ENCODE results near the gene LZTR1. TPM values are rescaled to one million over a fixed set of nuclear protein-coding genes. Genes with fewer than 3 reads are reported as not detected.

Gene LZTR1
- polyA plus RNA-seq, 1 of the 3 experiments (the other 2 are of a cell fraction): 37.7 TPM

DNA sequence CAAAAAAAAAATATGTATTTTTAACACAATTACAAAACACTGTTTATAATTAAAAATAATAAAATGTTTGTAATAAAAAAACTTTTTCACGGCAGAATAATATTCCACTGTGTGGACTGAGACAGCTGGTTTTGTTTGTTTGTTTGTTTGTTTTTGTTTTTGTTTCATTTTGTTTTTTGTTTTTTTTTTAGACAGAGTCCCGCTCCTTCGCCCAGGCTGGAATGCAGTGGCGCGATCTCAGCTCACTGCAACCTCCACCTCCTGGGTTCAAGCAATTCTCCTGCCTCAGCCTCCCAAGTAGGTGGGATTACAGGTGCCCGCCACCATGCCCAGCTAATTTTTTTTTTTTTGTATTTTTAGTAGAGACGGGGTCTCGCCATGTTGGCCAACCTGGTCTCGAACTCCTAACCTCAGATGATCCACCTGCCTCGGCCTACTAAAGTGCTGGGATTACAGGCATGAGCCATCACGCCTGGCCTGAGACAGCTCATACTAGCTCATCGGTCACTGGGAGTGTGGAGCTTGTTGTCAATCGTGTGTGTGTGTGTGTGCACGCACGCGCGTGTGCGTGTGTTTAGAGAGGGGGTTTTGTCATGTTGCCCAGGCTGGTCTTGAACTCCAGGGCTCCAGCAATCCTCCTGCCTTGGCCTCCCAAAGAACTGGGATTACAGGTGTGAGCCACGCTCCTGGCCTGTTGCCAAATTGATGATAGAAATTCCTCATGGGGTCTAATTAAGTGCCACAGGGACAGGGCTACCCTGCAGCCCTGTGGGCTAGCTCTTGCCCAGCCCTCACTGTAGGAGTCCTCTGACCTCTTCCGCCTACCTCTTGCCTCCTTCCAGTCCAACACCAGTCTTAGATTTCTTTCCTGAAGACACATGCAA lies 22.3 kb upstream of the LZTR1 start:
- H2AFZ ChIP-seq (ENCODE audit: low read depth): no peak overlapping the region
- TF ChIP-seq, protein P1, sequence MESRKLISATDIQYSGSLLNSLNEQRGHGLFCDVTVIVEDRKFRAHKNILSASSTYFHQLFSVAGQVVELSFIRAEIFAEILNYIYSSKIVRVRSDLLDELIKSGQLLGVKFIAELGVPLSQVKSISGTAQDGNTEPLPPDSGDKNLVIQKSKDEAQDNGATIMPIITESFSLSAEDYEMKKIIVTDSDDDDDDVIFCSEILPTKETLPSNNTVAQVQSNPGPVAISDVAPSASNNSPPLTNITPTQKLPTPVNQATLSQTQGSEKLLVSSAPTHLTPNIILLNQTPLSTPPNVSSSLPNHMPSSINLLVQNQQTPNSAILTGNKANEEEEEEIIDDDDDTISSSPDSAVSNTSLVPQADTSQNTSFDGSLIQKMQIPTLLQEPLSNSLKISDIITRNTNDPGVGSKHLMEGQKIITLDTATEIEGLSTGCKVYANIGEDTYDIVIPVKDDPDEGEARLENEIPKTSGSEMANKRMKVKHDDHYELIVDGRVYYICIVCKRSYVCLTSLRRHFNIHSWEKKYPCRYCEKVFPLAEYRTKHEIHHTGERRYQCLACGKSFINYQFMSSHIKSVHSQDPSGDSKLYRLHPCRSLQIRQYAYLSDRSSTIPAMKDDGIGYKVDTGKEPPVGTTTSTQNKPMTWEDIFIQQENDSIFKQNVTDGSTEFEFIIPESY (IDR thresholded peaks at IDR 0.05; ENCODE audit: borderline replicate concordance, low read depth): no peak
- TF ChIP-seq FOXJ3 (CRISPR knock-in tag; IDR thresholded peaks at IDR 0.05) (no peak), TCF12 (IDR thresholded peaks at IDR 0.05) (no peak), RCOR1 (IDR thresholded peaks at IDR 0.05; ENCODE audit: low read length) (no peak), TEAD4 (IDR thresholded peaks at IDR 0.05; ENCODE audit: borderline replicate concordance, insufficient read depth) (no peak), EZH2phosphoT487 (IDR thresholded peaks at IDR 0.05; ENCODE audit: borderline replicate concordance, low read depth) (no peak)
- TF ChIP-seq, protein P2, sequence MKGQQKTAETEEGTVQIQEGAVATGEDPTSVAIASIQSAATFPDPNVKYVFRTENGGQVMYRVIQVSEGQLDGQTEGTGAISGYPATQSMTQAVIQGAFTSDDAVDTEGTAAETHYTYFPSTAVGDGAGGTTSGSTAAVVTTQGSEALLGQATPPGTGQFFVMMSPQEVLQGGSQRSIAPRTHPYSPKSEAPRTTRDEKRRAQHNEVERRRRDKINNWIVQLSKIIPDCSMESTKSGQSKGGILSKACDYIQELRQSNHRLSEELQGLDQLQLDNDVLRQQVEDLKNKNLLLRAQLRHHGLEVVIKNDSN (IDR thresholded peaks at IDR 0.05; ENCODE audit: borderline replicate concordance, low read depth): no peak
- TF ChIP-seq, protein P3, sequence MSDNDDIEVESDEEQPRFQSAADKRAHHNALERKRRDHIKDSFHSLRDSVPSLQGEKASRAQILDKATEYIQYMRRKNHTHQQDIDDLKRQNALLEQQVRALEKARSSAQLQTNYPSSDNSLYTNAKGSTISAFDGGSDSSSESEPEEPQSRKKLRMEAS (IDR thresholded peaks at IDR 0.05; ENCODE audit: low read depth): no peak
- TF ChIP-seq, protein P4, sequence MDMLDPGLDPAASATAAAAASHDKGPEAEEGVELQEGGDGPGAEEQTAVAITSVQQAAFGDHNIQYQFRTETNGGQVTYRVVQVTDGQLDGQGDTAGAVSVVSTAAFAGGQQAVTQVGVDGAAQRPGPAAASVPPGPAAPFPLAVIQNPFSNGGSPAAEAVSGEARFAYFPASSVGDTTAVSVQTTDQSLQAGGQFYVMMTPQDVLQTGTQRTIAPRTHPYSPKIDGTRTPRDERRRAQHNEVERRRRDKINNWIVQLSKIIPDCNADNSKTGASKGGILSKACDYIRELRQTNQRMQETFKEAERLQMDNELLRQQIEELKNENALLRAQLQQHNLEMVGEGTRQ (IDR thresholded peaks at IDR 0.05; ENCODE audit: borderline replicate concordance, low read depth, low read length): no peak
- H3K4me3 ChIP-seq (ENCODE audit: low read depth in 2 of 2, low read length in 1 of 2): no peak overlapping the region
- no peak overlapping the region for H3K27ac ChIP-seq (ENCODE audit: low read depth in 2 of 2, low read length in 1 of 2)
- no peak overlapping the region for H3K4me2 ChIP-seq
- H3F3A ChIP-seq (replicated peaks; ENCODE audit: insufficient read depth): no peaks in the 10 kb centered on the region
- CTCF ChIA-PET: interaction anchor here (2.0 to 7.0 kb wide), 3 partner anchors 14 to 74 kb away, joined by 5 to 44 read pairs (median 15); no protein-coding TSS in a partner anchor
- peaks cover 0 to 12% of the 10 kb centered on the region in 2 experiments; a peak in 1 of 4 replicates for H3K4me1 ChIP-seq (ENCODE audit: control insufficient read depth in 1 of 2, insufficient read depth in 2 of 2, low read depth in 1 of 2, low read length in 1 of 2)
- H3K79me2 ChIP-seq (ENCODE audit: insufficient read depth): no peaks in the 10 kb centered on the region
- 94% methylated on average over 20 of the region's 20 CpGs for WGBS (ENCODE audit: low lambda C conversion rate)
- H3K9me2 ChIP-seq: no peaks in the 10 kb centered on the region
- no peaks in the 10 kb centered on the region for H3K27me3 ChIP-seq (ENCODE audit: insufficient read depth)
- no peaks in the 10 kb centered on the region for H3K9me3 ChIP-seq
- POLR2A ChIA-PET: interaction anchor here (0.6 to 0.8 kb wide), 2 partner anchors 82 to 156 kb away, joined by 3 to 5 read pairs; no protein-coding TSS in a partner anchor
- no peak overlapping the region for H3K9ac ChIP-seq
- H3K36me3 ChIP-seq (replicated peaks in 1 of 2; ENCODE audit: control insufficient read depth in 1 of 2, insufficient read depth in 2 of 2, low read length in 1 of 2): no peaks in the 10 kb centered on the region
- H4K20me1 ChIP-seq (ENCODE audit: insufficient read depth): no peaks in the 10 kb centered on the region
- DNase-seq: no peak

DNA sequence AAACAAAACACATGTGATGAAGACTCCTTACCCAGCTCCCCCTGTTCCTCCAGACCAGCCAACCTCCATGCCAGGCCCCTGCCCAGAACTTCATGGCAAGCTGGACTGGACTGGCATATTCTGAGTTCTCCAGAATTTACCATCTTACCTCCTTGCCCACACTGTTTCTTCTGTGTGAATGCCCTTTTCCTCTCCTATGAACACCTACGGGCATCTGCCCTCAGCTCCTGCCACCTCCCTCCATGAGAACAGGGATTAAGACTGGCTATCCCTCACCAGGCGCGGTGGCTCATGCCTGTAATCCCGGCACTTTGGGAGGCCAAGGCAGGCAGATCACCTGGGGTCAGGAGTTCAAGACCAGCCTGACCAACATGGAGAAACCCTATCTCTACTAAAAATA lies 21.5 kb upstream of the LZTR1 start:
- H3K36me3 ChIP-seq (replicated peaks in 1 of 2; ENCODE audit: control insufficient read depth in 1 of 2, insufficient read depth in 2 of 2, low read length in 1 of 2): no peaks in the 10 kb centered on the region
- TF ChIP-seq RFX5 (IDR thresholded peaks at IDR 0.05; ENCODE audit: low read length) (no peak), MXI1 (IDR thresholded peaks at IDR 0.05; ENCODE audit: low read depth, low read length) (no peak), EZH2phosphoT487 (IDR thresholded peaks at IDR 0.05; ENCODE audit: borderline replicate concordance, low read depth) (no peak), TCF12 (IDR thresholded peaks at IDR 0.05) (no peak), CHD2 (IDR thresholded peaks at IDR 0.05; ENCODE audit: low read length, partially characterized antibody) (no peak), ELF1 (IDR thresholded peaks at IDR 0.05) (no peak)
- TF ChIP-seq, protein P5, sequence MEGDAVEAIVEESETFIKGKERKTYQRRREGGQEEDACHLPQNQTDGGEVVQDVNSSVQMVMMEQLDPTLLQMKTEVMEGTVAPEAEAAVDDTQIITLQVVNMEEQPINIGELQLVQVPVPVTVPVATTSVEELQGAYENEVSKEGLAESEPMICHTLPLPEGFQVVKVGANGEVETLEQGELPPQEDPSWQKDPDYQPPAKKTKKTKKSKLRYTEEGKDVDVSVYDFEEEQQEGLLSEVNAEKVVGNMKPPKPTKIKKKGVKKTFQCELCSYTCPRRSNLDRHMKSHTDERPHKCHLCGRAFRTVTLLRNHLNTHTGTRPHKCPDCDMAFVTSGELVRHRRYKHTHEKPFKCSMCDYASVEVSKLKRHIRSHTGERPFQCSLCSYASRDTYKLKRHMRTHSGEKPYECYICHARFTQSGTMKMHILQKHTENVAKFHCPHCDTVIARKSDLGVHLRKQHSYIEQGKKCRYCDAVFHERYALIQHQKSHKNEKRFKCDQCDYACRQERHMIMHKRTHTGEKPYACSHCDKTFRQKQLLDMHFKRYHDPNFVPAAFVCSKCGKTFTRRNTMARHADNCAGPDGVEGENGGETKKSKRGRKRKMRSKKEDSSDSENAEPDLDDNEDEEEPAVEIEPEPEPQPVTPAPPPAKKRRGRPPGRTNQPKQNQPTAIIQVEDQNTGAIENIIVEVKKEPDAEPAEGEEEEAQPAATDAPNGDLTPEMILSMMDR (IDR thresholded peaks at IDR 0.05): no peak
- H3K4me1 ChIP-seq (ENCODE audit: control insufficient read depth in 1 of 2, insufficient read depth in 2 of 2, low read depth in 1 of 2, low read length in 1 of 2): peaks cover 0 to 16% of the 10 kb centered on the region in 2 experiments; a peak in 1 of 4 replicates
- H3K27ac ChIP-seq (ENCODE audit: low read depth in 2 of 2, low read length in 1 of 2): no peak overlapping the region
- ChIA-PET CTCF (interaction anchor here (2.0 to 7.0 kb wide), 3 partner anchors 13 to 75 kb away, joined by 5 to 44 read pairs (median 15); no protein-coding TSS in a partner anchor), POLR2A (interaction anchor here (0.6 kb wide), 1 partner anchor 83 kb away, joined by 3 read pairs; no protein-coding TSS in a partner anchor)
- H3F3A ChIP-seq (replicated peaks; ENCODE audit: insufficient read depth): no peaks in the 10 kb centered on the region
- H3K79me2 ChIP-seq (ENCODE audit: insufficient read depth): no peaks in the 10 kb centered on the region
- H3K9me3 ChIP-seq: no peaks in the 10 kb centered on the region
- no peak overlapping the region for H3K4me2 ChIP-seq
- no peaks in the 10 kb centered on the region for H3K9me2 ChIP-seq
- no peaks in the 10 kb centered on the region for H3K27me3 ChIP-seq (ENCODE audit: insufficient read depth)
- no peak for DNase-seq
- H3K4me3 ChIP-seq (ENCODE audit: low read depth in 2 of 2, low read length in 1 of 2): no peak overlapping the region
- no peaks in the 10 kb centered on the region for H4K20me1 ChIP-seq (ENCODE audit: insufficient read depth)
- no peak overlapping the region for H3K9ac ChIP-seq
- H2AFZ ChIP-seq (ENCODE audit: low read depth): no peak overlapping the region
- 83% methylated on average over 4 of the region's 4 CpGs for WGBS (ENCODE audit: low lambda C conversion rate)

Data from SK-N-SH (cell line).